PFSK-1 (cell line): ENCODE measurements around the gene CAPN10.

Experiments used
- FOXP2 ChIP-seq: optimal IDR thresholded peaks from 2 replicates; pipeline ENCODE3; 2011; ENCODE audit warnings: borderline replicate concordance, control low read depth, inconsistent platforms; ENCODE audit not compliant: insufficient read depth; ENCODE audit errors: extremely low read length, extremely low read depth
- POLR2AphosphoS5 ChIP-seq: IDR thresholded peaks from 2 replicates; pipeline ENCODE4 v1.6.1; 2012; ENCODE audit warnings: low read depth, mild to moderate bottlenecking, control low read depth, low read length, moderate library complexity
- SIN3A ChIP-seq: IDR thresholded peaks from 2 replicates; pipeline ENCODE4 v1.6.1; 2012; ENCODE audit warnings: mild to moderate bottlenecking, low read length, moderate library complexity, borderline replicate concordance; ENCODE audit not compliant: insufficient read depth
- TAF1 ChIP-seq: IDR thresholded peaks from 2 replicates; pipeline ENCODE4 v1.6.1; 2012; ENCODE audit warnings: low read length, control low read depth, borderline replicate concordance; ENCODE audit not compliant: insufficient read depth
- TF ChIP-seq, protein P1 (sequence below), 2 experiments: IDR thresholded peaks; 2 replicates each; pipeline versions ENCODE4 v1.6.1 to v1.8.0; 2011 to 2012; ENCODE audit warnings: low read depth in 2 of 2, low read length in 2 of 2, control low read depth in 1 of 2, inconsistent platforms in 1 of 2, mild to moderate bottlenecking in 1 of 2, moderate library complexity in 1 of 2; ENCODE audit not compliant: insufficient read depth in 1 of 2

CAPN10 gene

DNA sequence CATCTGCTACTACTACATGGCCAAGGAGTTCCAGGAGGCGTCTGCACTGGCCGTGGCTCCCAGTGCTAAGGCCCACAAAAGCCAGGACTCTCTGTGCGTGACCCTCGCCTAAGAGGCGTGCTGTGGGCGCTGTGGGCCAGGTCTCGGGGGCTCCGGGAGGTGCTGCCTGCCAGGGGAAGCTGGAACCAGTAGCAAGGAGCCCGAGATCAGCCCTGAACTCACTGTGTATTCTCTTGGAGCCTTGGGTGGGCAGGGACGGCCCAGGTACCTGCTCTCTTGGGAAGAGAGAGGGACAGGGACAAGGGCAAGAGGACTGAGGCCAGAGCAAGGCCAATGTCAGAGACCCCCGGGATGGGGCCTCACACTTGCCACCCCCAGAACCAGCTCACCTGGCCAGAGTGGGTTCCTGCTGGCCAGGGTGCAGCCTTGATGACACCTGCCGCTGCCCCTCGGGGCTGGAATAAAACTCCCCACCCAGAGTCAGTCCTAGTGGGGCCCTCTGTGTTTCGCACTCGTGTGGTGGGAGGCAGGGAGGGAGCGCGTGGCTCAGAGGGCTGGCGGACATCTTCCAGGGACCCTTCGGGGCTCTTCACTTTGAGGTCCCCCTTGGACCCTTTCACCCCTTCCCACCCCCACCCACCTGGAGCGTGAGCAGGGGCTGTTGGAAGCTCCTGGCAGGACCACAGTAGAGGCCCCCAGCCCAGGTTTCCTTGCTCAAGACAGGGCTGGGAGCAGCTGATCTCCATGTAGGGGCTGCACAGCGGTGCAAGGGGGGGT is 44.4 kb downstream of the CAPN10 start:
- TF ChIP-seq TAF1: no peak
- TF ChIP-seq, protein P1, sequence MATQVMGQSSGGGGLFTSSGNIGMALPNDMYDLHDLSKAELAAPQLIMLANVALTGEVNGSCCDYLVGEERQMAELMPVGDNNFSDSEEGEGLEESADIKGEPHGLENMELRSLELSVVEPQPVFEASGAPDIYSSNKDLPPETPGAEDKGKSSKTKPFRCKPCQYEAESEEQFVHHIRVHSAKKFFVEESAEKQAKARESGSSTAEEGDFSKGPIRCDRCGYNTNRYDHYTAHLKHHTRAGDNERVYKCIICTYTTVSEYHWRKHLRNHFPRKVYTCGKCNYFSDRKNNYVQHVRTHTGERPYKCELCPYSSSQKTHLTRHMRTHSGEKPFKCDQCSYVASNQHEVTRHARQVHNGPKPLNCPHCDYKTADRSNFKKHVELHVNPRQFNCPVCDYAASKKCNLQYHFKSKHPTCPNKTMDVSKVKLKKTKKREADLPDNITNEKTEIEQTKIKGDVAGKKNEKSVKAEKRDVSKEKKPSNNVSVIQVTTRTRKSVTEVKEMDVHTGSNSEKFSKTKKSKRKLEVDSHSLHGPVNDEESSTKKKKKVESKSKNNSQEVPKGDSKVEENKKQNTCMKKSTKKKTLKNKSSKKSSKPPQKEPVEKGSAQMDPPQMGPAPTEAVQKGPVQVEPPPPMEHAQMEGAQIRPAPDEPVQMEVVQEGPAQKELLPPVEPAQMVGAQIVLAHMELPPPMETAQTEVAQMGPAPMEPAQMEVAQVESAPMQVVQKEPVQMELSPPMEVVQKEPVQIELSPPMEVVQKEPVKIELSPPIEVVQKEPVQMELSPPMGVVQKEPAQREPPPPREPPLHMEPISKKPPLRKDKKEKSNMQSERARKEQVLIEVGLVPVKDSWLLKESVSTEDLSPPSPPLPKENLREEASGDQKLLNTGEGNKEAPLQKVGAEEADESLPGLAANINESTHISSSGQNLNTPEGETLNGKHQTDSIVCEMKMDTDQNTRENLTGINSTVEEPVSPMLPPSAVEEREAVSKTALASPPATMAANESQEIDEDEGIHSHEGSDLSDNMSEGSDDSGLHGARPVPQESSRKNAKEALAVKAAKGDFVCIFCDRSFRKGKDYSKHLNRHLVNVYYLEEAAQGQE (IDR thresholded peaks at IDR 0.05; ENCODE audit: insufficient read depth in 1 of 2, low read depth in 2 of 2, low read length in 2 of 2): no peak

GRCh38 chr2:240631548-240632305 is 45.2 kb downstream of the CAPN10 start:
- TF ChIP-seq FOXP2: no peak
- TF ChIP-seq SIN3A: no peak

DNA sequence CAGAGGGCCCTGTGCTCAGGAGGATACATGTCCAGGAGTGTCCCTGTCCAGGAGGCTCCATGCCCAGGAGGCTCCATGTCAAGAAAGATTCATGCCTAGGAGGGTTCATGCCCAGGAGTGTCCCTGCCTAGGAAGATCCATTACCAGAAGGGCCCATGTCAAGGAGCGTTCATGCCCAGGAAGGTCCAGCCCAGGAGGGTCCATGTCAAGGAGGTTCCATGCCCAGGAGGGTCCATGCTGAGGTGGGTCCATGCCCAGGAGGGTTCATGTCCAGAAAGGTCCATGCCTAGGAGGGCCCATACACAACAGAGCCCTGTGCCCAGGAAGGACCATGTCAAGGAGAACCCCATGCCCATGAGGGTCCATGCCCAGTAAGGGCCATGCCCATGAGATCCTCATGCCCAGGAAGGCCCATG is 45.8 kb downstream of the CAPN10 start:
- TF ChIP-seq, protein P1 (IDR thresholded peaks at IDR 0.05; ENCODE audit: insufficient read depth in 1 of 2, low read depth in 2 of 2, low read length in 2 of 2): no peak
- no peak for TF ChIP-seq POLR2AphosphoS5
- TF ChIP-seq SIN3A: no peak
- no peak for TF ChIP-seq FOXP2
- TF ChIP-seq TAF1: no peak

DNA sequence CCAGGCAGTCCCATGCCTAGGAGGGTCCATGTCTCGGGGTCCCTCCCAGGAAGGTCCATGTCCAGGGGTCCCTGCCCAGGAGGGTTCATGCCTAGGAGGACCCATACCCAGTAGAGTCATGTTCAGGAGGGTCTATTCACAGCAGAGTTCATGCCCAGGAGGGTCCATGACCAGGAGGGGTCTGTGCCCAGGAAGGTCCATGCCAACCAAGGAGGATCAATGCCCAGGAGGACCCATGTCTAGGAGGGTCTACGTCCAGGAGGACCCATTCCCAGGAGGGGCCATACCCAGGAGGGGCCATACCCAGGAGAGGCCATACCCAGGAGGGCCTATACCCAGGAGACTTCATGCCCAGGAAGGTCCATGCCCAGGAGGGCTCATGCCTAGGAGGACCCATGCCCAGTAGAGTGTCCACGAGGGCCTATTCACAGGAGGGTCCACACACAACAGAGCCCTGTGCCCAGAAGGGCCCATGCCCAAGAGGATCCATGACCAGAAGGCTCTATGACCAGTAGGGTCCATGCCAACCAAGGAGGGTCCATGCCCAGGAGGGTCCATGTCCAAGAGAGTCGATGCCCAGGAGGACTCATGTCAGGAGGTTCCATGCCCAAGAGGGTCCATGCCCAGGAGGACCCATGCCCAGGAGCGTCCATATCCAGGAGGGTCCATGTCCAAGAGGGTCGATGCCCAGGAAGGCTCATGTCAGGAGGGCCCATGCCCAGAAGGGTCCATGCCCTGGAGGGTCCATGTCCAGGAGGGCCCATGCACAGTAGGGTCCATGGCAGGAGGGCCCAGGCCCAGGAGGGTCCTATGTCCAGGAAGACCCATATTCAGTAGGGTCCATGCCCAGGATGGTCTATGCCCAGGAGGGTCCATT is 48.8 kb downstream of the CAPN10 start:
- no peak for TF ChIP-seq TAF1
- TF ChIP-seq POLR2AphosphoS5: no peak
- no peak for TF ChIP-seq SIN3A
- TF ChIP-seq, protein P1 (IDR thresholded peaks at IDR 0.05; ENCODE audit: insufficient read depth in 1 of 2, low read depth in 2 of 2, low read length in 2 of 2): no peak
- no peak for TF ChIP-seq FOXP2

- TF ChIP-seq POLR2AphosphoS5: no peak
- TF ChIP-seq SIN3A: no peak
These were observed 49.5 kb downstream of the CAPN10 start for GRCh38 chr2:240635998-240636547.
